HCT116 (cell line): ENCODE data around the gene BABAM2. TPM values are rescaled to one million over a fixed set of nuclear protein-coding genes. Genes with fewer than 3 reads are reported as not detected.

ENCODE experiments used
- ATAC-seq: fragments of 200-7000 bp; cut with Tn5 transposase; 2 replicates; pipeline ENCODE4 v1.9.1; 2020; ENCODE audit warnings: mild to moderate bottlenecking, moderate library complexity
- BruUV-seq: library from RNA; stranded (reverse); fragments of 400-500 nt; replicated peaks from 2 replicates; lab custom pipeline; 2021; lab: Mats Ljungman, UMichigan
- CTCF ChIA-PET: fragments of 300-600 bp; sonication (Branson Sonifier 250); formaldehyde crosslinking; loops from one replicate; lab custom pipeline; 2021; ENCODE audit warnings: antibody characterized with exemption; lab: Charles Lee
- POLR2A ChIA-PET: fragments of 300-600, 350-600 bp; sonication (Branson Sonifier 250); formaldehyde crosslinking; loops from one replicate; lab custom pipeline; 2021; ENCODE audit warnings: antibody characterized with exemption; lab: Charles Lee
- RAD21 ChIA-PET, 2 experiments: fragments of 300-600 bp; sonication (Branson Sonifier 250); formaldehyde crosslinking; loops; one replicate each; lab custom pipeline; 2023; ENCODE audit warnings: low total read pairs in 2 of 2; ENCODE audit not compliant: uncharacterized antibody in 2 of 2, unreplicated experiment in 2 of 2, low non-redundant PET in 1 of 2; lab: Charles Lee
- DNase-seq: peaks from one replicate; pipeline ENCODE4 v3.0.0-alpha.2; 2010; ENCODE audit warnings: low read depth, low spot score
- H2AFZ ChIP-seq: fragments of 200-600 bp; shearing (Covaris generic), sonication (generic); 2 replicates; pipeline ENCODE4 v1.6.1; 2017; ENCODE audit warnings: low read depth, mixed run types, mixed read lengths, antibody characterized with exemption, low read length; ENCODE audit not compliant: poor library complexity, severe bottlenecking
- H3K27ac ChIP-seq: 2 replicates; pipeline ENCODE4 v1.5.1; 2012; ENCODE audit warnings: low read depth, low read length
- H3K27me3 ChIP-seq: fragments of 200-600 bp; sonication (generic); 2 replicates; pipeline ENCODE4 v1.6.1; 2016; ENCODE audit warnings: mixed run types, low read length, mixed read lengths; ENCODE audit not compliant: insufficient read depth
- H3K36me3 ChIP-seq, 2 experiments: fragments of 200-500 bp in 1 of 2; fragments of 200-600 bp in 1 of 2; sonication (Bioruptor generic) in 1 of 2; sonication (generic) in 1 of 2; 2 replicates each; pipeline versions ENCODE4 v1.5.1 to v1.6.1; 2014 to 2016; ENCODE audit warnings: low read length in 2 of 2, inconsistent platforms in 1 of 2, mixed read lengths in 1 of 2, mixed run types in 1 of 2; ENCODE audit not compliant: insufficient read depth in 2 of 2, control insufficient read depth in 1 of 2
- H3K4me1 ChIP-seq, 2 experiments: fragments of 200-600 bp in 1 of 2; sonication (generic) in 1 of 2; 2 replicates each; pipeline versions ENCODE4 v1.5.1 to v1.6.1; 2012 to 2017; ENCODE audit warnings: low read length in 2 of 2, inconsistent platforms in 1 of 2, mild to moderate bottlenecking in 1 of 2, mixed read lengths in 1 of 2, mixed run types in 1 of 2, moderate library complexity in 1 of 2; ENCODE audit not compliant: insufficient read depth in 2 of 2, control insufficient read depth in 1 of 2
- H3K4me2 ChIP-seq: fragments of 200-600 bp; sonication (generic); 2 replicates; pipeline ENCODE4 v1.6.1; 2017; ENCODE audit warnings: mixed run types, low read length, mixed read lengths
- H3K4me3 ChIP-seq, 2 experiments: fragments of 200-600 bp in 1 of 2; sonication (generic) in 1 of 2; replicated peaks in 1 of 2; 2 replicates each; pipeline ENCODE4 v1.5.1; 2011 to 2016; ENCODE audit warnings: low read length in 2 of 2, control low read depth in 1 of 2, low read depth in 1 of 2, mild to moderate bottlenecking in 1 of 2, mixed read lengths in 1 of 2, mixed run types in 1 of 2
- H3K79me2 ChIP-seq: fragments of 200-600 bp; sonication (generic); 2 replicates; pipeline ENCODE4 v1.6.1; 2017; ENCODE audit warnings: mild to moderate bottlenecking, mixed run types, low read length, moderate library complexity, mixed read lengths; ENCODE audit not compliant: insufficient read depth
- H3K9ac ChIP-seq: fragments of 200-600 bp; sonication (generic); 2 replicates; pipeline ENCODE4 v1.6.1; 2016; ENCODE audit warnings: low read length, mixed read lengths
- H3K9me2 ChIP-seq: fragments of 200-600 bp; sonication (generic), shearing (Covaris generic); 2 replicates; pipeline ENCODE4 v1.6.1; 2017; ENCODE audit warnings: mixed run types, mild to moderate bottlenecking, moderate library complexity; ENCODE audit not compliant: insufficient read depth
- H3K9me3 ChIP-seq, 2 experiments: fragments of 200-500 bp in 1 of 2; fragments of 200-600 bp in 1 of 2; sonication (Bioruptor generic) in 1 of 2; sonication (generic) in 1 of 2; 2 replicates each; pipeline ENCODE4 v1.6.1; 2014 to 2017; ENCODE audit warnings: low read length in 2 of 2, mixed read lengths in 2 of 2, inconsistent platforms in 1 of 2, low read depth in 1 of 2, mild to moderate bottlenecking in 1 of 2, mixed run types in 1 of 2, moderate library complexity in 1 of 2; ENCODE audit not compliant: control insufficient read depth in 1 of 2, insufficient read depth in 1 of 2
- H4K20me1 ChIP-seq: fragments of 200-600 bp; sonication (generic), shearing (Covaris generic); 2 replicates; pipeline ENCODE4 v1.6.1; 2017; ENCODE audit warnings: mixed run types, mild to moderate bottlenecking, moderate library complexity; ENCODE audit not compliant: insufficient read depth
- CBX3 ChIP-seq: IDR thresholded peaks from 2 replicates; pipeline ENCODE4 v1.6.1; 2012; ENCODE audit warnings: low read depth
- CEBPB ChIP-seq: IDR thresholded peaks from 2 replicates; pipeline ENCODE4 v1.6.1; 2012; ENCODE audit warnings: low read depth
- EGR1 ChIP-seq: IDR thresholded peaks from 2 replicates; pipeline ENCODE4 v1.6.1; 2012; ENCODE audit warnings: low read depth
- ELF1 ChIP-seq: IDR thresholded peaks from 2 replicates; pipeline ENCODE4 v1.6.1; 2012; ENCODE audit warnings: low read depth, borderline replicate concordance
- EZH2phosphoT487 ChIP-seq: fragments of 200-600 bp; IDR thresholded peaks from 2 replicates; pipeline ENCODE4 v1.6.1; 2018; ENCODE audit warnings: antibody characterized with exemption, borderline replicate concordance
- FOSL1 ChIP-seq: IDR thresholded peaks from 2 replicates; pipeline ENCODE4 v1.6.1; 2012; ENCODE audit warnings: low read depth
- MAX ChIP-seq: IDR thresholded peaks from 2 replicates; pipeline ENCODE4 v1.6.1; 2012
- POLR2A ChIP-seq: IDR thresholded peaks from 2 replicates; pipeline ENCODE4 v1.7.0; 2011; ENCODE audit warnings: borderline replicate concordance; ENCODE audit not compliant: insufficient read depth, insufficient read length; ENCODE audit errors: extremely low read depth
- RAD21 ChIP-seq: IDR thresholded peaks from 2 replicates; pipeline ENCODE4 v1.6.1; 2012; ENCODE audit warnings: low read depth, mild to moderate bottlenecking
- REST ChIP-seq: IDR thresholded peaks from 2 replicates; pipeline ENCODE4 v1.6.1; 2012; ENCODE audit warnings: low read depth
- SIN3A ChIP-seq: IDR thresholded peaks from 2 replicates; pipeline ENCODE4 v1.6.1; 2012; ENCODE audit warnings: low read depth
- TCF7L2 ChIP-seq: IDR thresholded peaks from 2 replicates; pipeline ENCODE4 v1.7.0; 2011; ENCODE audit warnings: borderline replicate concordance, inconsistent platforms; ENCODE audit not compliant: insufficient read depth, insufficient read length; ENCODE audit errors: extremely low read depth
- ZBTB33 ChIP-seq: IDR thresholded peaks from 2 replicates; pipeline ENCODE4 v1.6.1; 2011; ENCODE audit warnings: mild to moderate bottlenecking, low read length, moderate library complexity; ENCODE audit not compliant: insufficient replicate concordance; ENCODE audit errors: extremely low read depth
- ZNF274 ChIP-seq: fragments of 200-500 bp; sonication (Bioruptor generic); IDR thresholded peaks from 2 replicates; pipeline ENCODE4 v1.6.1; 2014; ENCODE audit warnings: mild to moderate bottlenecking, low read depth, low read length, inconsistent platforms
- intact Hi-C: fragments of 100-400 bp; cut with micrococcal nuclease; formaldehyde crosslinking; loops from 2 replicates; pipeline ENCODE4 v1.10.0; 2022
- total RNA-seq: library from RNA; stranded (reverse); gene quantifications from one replicate; pipeline ENCODE4 v1.2.1, GENCODE V29; 2021; ENCODE audit not compliant: unreplicated experiment

BABAM2 gene
- total RNA-seq, 1 experiment from 2014 or later = 23.8 TPM

- TF ChIP-seq ZBTB33 (no peak), EZH2phosphoT487 (no peak), ELF1 (no peak), FOSL1 (no peak), ZNF274 (no peak), MAX (no peak), RAD21 (no peak), TCF7L2 (no peak)
Measured at GRCh38 chr2:27888790-27889189, 1.7 kb upstream of the BABAM2 start (continued).

- no peaks in the 10 kb centered on the region for H4K20me1 ChIP-seq
- no peak for TF ChIP-seq CBX3
- TF ChIP-seq REST = no peak
- no peak for TF ChIP-seq FOSL1
- TF ChIP-seq ZBTB33 = no peak
- TF ChIP-seq MAX = no peak
- no peak for TF ChIP-seq EZH2phosphoT487
- no peak for TF ChIP-seq POLR2A
- no peak for TF ChIP-seq TCF7L2
- TF ChIP-seq ELF1 = no peak
- no peak for TF ChIP-seq ZNF274
- TF ChIP-seq CEBPB = no peak
- no peak for TF ChIP-seq EGR1
- no peak for TF ChIP-seq SIN3A
- ATAC-seq (no peak), DNase-seq (no peak)
- peak overlapping the region; percentile 83 for H3K9ac ChIP-seq
- H3K79me2 ChIP-seq = peaks cover 29% of the 10 kb centered on the region; the same call in 1 of the 2 replicates
- no peaks in the 10 kb centered on the region for H3K9me2 ChIP-seq
- H3K4me3 ChIP-seq = peak overlapping the region; percentile 66 to 78
- intact Hi-C loops = loop anchor here (2.0 to 5.0 kb wide), 2 partner anchors 187 to 507 kb away; no protein-coding TSS in a partner anchor
- no TSS peak for BruUV-seq
- no peak overlapping the region for H2AFZ ChIP-seq
- H3K4me1 ChIP-seq = peaks cover 6 to 31% of the 10 kb centered on the region in 2 experiments; a peak in 3 of 4 replicates
- H3K36me3 ChIP-seq = 0 out of 4 replicates have a peak, but pooled peaks cover 0 to 3% of the 10 kb centered on the region in 2 experiments
- H3K4me2 ChIP-seq = peak overlapping the region; percentile 93
- ChIA-PET POLR2A (no interaction called here), RAD21 (no interaction called here), CTCF (no interaction called here)
- no peaks in the 10 kb centered on the region for H3K9me3 ChIP-seq
- peak overlapping the region; percentile 98 for H3K27ac ChIP-seq
- H3K27me3 ChIP-seq = no peaks in the 10 kb centered on the region
Measured at GRCh38 chr2:27889774-27890145, 769 bp upstream of the BABAM2 start.
